ENCODE data around the gene PIGBOS1. TPM values are rescaled to one million over a fixed set of nuclear protein-coding genes. Genes with fewer than 3 reads are reported as not detected.

The PIGBOS1 gene
- total and polyA plus RNA-seq, 9 of the 15 experiments (the other 6 are each of a cell fraction or from before 2014, with no cell fraction given), result 25.2 to 76.2 (median 46.0) TPM

DNA sequence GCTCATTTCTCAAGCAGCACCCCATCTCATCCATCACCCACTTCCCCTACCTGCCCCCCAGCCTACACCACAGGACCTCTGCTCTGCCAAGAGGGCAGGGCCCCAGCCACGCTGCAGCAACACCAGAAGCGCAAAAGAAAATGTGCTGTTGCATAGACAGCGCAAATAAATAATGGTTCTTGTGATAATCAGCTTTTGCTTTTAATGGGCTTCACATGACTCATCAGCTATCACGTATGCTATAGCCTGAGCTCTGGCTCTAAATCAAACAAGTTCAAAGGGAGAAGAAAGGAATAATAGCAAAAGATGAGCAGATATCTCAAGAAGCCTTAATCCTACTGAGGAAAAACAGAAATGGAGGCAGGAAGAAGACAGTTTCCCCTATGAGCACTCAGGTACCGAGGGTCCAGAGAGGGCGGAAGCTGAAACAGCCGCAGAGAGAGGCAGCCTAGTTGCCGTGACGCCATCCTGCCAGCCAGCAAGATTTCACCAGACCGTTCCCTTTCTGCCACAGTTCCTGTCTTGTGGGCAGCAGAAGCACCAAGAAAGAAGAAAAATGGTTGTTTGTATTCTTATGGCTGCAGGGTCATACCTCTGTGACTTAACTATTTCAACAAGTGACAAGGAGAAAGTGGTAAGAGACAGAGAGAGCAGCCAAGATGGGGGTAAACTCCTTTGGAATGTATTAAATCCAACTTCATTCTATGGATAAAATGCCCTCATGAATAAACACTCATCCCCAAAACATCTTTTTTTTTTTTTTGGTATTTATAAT, 51.3 kb downstream of the PIGBOS1 start:
- BruUV-seq (replicated peaks), result no TSS peak
- in situ Hi-C loops (cut with MboI) (no loop called here), intact Hi-C loops (cut with micrococcal nuclease) (no loop called here)
- 36% methylated on average over 10 of the region's 10 CpGs for WGBS (ENCODE audit: insufficient coverage, low coverage, missing lambda C conversion rate)
- ChIA-PET POLR2A (interaction anchor here (1.0 to 1.4 kb wide), 7 partner anchors 9 to 28 kb away, joined by 3 to 7 read pairs (median 3); no protein-coding TSS in a partner anchor), CTCF (ENCODE audit: low intra/inter-chr PET ratio) (no interaction called here)
- DNase-seq (ENCODE audit: extremely low read depth in 1 of 4, low spot score in 3 of 4) (peak in 2 of 4 experiments; percentile 35 to 38), ATAC-seq (peak; percentile 56), FAIRE-seq (peak; percentile 87)
- Histone ChIP-seq H3K9me1 (ENCODE audit: control insufficient read depth, insufficient read depth, low read length) (no peaks in the 10 kb centered on the region), H3K9ac (ENCODE audit: insufficient read depth in 1 of 2, low read depth in 2 of 2, low read length in 2 of 2) (peak overlapping the region; percentile 10 to 66; a peak in 2 of 4 replicates), H4K20me1 (replicated peaks; ENCODE audit: control insufficient read depth, insufficient read depth, low read length) (0 out of 2 replicates have a peak, but pooled peaks cover 5% of the 10 kb centered on the region), H3K4me3 (no peak overlapping the region), H3K79me2 (ENCODE audit: control insufficient read depth, insufficient read depth, low read length) (peaks cover 80% of the 10 kb centered on the region), H3K27me3 (ENCODE audit: control insufficient read depth in 2 of 2, insufficient read depth in 2 of 2, low read length in 2 of 2) (no peaks in the 10 kb centered on the region), H3K27ac (ENCODE audit: extremely low read depth, low read depth, low read length) (peak overlapping the region; percentile 38; the same call in 2 of the 3 replicates), H3K4me2 (ENCODE audit: insufficient read depth, low read length) (peak overlapping the region; percentile 61; the same call in 1 of the 2 replicates), H2AFZ (ENCODE audit: low read depth, low read length) (0 out of 2 replicates have a peak overlapping the region, but pooled peaks have one; percentile 43), H3K4me1 (replicated peaks in 1 of 2; ENCODE audit: control insufficient read depth in 2 of 2, insufficient read depth in 2 of 2, low read length in 2 of 2) (peaks cover 9 to 23% of the 10 kb centered on the region in 2 experiments; a peak in 4 of 5 replicates), H3K36me3 (ENCODE audit: control insufficient read depth, insufficient read depth, low read length) (peaks cover 69% of the 10 kb centered on the region), H3K9me3 (replicated peaks; ENCODE audit: control insufficient read depth, insufficient read depth, low read depth, low read length) (no peaks in the 10 kb centered on the region)
- peak; percentile 49; the same call in 1 of the 2 replicates for TF ChIP-seq CBFA2T3 (IDR thresholded peaks at IDR 0.05)
- TF ChIP-seq RFX1 (IDR thresholded peaks at IDR 0.05), result peak; percentile 42; the same call in 1 of the 2 replicates
- TF ChIP-seq NFE2 (IDR thresholded peaks at IDR 0.05; ENCODE audit: low read depth), result peak; percentile 44
- TF ChIP-seq, protein P1, sequence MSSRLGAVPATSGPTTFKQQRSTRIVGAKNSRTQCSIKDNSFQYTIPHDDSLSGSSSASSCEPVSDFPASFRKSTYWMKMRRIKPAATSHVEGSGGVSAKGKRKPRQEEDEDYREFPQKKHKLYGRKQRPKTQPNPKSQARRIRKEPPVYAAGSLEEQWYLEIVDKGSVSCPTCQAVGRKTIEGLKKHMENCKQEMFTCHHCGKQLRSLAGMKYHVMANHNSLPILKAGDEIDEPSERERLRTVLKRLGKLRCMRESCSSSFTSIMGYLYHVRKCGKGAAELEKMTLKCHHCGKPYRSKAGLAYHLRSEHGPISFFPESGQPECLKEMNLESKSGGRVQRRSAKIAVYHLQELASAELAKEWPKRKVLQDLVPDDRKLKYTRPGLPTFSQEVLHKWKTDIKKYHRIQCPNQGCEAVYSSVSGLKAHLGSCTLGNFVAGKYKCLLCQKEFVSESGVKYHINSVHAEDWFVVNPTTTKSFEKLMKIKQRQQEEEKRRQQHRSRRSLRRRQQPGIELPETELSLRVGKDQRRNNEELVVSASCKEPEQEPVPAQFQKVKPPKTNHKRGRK (tag; IDR thresholded peaks at IDR 0.05), result no peak
- no peak for TF ChIP-seq ZKSCAN3 (CRISPR knock-in tag; IDR thresholded peaks at IDR 0.05)
- TF ChIP-seq KAT7 (CRISPR knock-in tag; IDR thresholded peaks at IDR 0.05; ENCODE audit: borderline replicate concordance), result 0 out of 2 replicates have a peak, but pooled peaks have one; percentile 31
- TF ChIP-seq KAT8 (IDR thresholded peaks at IDR 0.05; ENCODE audit: low read depth), result no peak
- TF ChIP-seq RCOR1 (IDR thresholded peaks at IDR 0.05; ENCODE audit: borderline replicate concordance in 1 of 2, low read depth in 2 of 2, low read length in 2 of 2), result 0 out of 4 replicates have a peak, but pooled peaks of 1 of the 2 experiments have one; percentile 6
- TF ChIP-seq, protein P2, sequence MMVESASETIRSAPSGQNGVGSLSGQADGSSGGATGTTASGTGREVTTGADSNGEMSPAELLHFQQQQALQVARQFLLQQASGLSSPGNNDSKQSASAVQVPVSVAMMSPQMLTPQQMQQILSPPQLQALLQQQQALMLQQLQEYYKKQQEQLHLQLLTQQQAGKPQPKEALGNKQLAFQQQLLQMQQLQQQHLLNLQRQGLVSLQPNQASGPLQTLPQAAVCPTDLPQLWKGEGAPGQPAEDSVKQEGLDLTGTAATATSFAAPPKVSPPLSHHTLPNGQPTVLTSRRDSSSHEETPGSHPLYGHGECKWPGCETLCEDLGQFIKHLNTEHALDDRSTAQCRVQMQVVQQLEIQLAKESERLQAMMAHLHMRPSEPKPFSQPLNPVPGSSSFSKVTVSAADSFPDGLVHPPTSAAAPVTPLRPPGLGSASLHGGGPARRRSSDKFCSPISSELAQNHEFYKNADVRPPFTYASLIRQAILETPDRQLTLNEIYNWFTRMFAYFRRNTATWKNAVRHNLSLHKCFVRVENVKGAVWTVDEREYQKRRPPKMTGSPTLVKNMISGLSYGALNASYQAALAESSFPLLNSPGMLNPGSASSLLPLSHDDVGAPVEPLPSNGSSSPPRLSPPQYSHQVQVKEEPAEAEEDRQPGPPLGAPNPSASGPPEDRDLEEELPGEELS (CRISPR knock-in tag; IDR thresholded peaks at IDR 0.05; ENCODE audit: borderline replicate concordance), result 0 out of 2 replicates have a peak, but pooled peaks have one; percentile 22
- no peak for TF ChIP-seq ILK (tag; IDR thresholded peaks at IDR 0.05; ENCODE audit: borderline replicate concordance, low read depth)
- TF ChIP-seq SIN3B (IDR thresholded peaks at IDR 0.05; ENCODE audit: low read depth), result no peak
- peak; percentile 75; the same call in 1 of the 2 replicates for TF ChIP-seq LEF1 (IDR thresholded peaks at IDR 0.05)
- TF ChIP-seq, protein P3, sequence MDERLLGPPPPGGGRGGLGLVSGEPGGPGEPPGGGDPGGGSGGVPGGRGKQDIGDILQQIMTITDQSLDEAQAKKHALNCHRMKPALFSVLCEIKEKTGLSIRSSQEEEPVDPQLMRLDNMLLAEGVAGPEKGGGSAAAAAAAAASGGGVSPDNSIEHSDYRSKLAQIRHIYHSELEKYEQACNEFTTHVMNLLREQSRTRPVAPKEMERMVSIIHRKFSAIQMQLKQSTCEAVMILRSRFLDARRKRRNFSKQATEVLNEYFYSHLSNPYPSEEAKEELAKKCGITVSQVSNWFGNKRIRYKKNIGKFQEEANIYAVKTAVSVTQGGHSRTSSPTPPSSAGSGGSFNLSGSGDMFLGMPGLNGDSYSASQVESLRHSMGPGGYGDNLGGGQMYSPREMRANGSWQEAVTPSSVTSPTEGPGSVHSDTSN (CRISPR knock-in tag; IDR thresholded peaks at IDR 0.05; ENCODE audit: low read depth), result no peak
- TF ChIP-seq, protein P3 (tag; conservative IDR thresholded peaks at IDR 0.05; ENCODE audit: low read depth), result peak; percentile 83
